GM12873 (cell line): ENCODE data around the gene ETV3L.

Experiments
- CTCF ChIP-seq: IDR thresholded peaks from 2 replicates; pipeline ENCODE4 v1.5.1; 2012; ENCODE audit warnings: low read depth, mild to moderate bottlenecking, moderate library complexity, low read length, control low read depth; ENCODE audit not compliant: insufficient read depth; ENCODE audit errors: missing control alignments

Gene ETV3L

GRCh38 chr1:157115851-157116736, 16.5 kb upstream of the ETV3L start:
- TF ChIP-seq CTCF, result no peak

GRCh38 chr1:157115429-157115838, 15.8 kb upstream of the ETV3L start:
- TF ChIP-seq CTCF, result no peak

GRCh38 chr1:157114183-157115121, 14.8 kb upstream of the ETV3L start:
- no peak for TF ChIP-seq CTCF

- no peak for TF ChIP-seq CTCF
Measured at GRCh38 chr1:157113631-157114030, 14.0 kb upstream of the ETV3L start.

- no peak for TF ChIP-seq CTCF
Measured at GRCh38 chr1:157113106-157113505, 13.5 kb upstream of the ETV3L start.

- no peak for TF ChIP-seq CTCF
Measured at GRCh38 chr1:157112186-157112867, 12.7 kb upstream of the ETV3L start.
